WTC11 (cell line): ENCODE results near the gene UBE2D2. TPM values are rescaled to one million over a fixed set of nuclear protein-coding genes. Genes with fewer than 3 reads are reported as not detected.
A peak's percentile ranks its signal among the peaks of the same experiment; 100 is the strongest.
"Not testable (repeated sequence)": the region's sequence is repeated elsewhere in the genome, so short reads cannot be mapped to it uniquely, and the experiment has no call there.

Experiments
- ATAC-seq: fragments of 200-7000 bp; cut with Tn5 transposase; 2 replicates; pipeline ENCODE4 v1.10.0; 2021; ENCODE audit warnings: mild to moderate bottlenecking, moderate library complexity
- CTCF ChIA-PET: fragments of 300-600 bp; sonication (Branson Sonifier 250); formaldehyde crosslinking; loops from one replicate; lab custom pipeline; 2021; ENCODE audit warnings: antibody characterized with exemption; lab: Charles Lee
- POLR2A ChIA-PET: fragments of 350-600 bp; sonication (Branson Sonifier 250); formaldehyde crosslinking; loops from one replicate; lab custom pipeline; 2021; ENCODE audit warnings: antibody characterized with exemption; lab: Charles Lee
- DNase-seq: peaks from one replicate; pipeline ENCODE4 v3.0.0; 2021; ENCODE audit warnings: low spot score
- H3K27ac Mint-ChIP-seq: 2 replicates; pipeline ENCODE4 v1.8.0; 2021; ENCODE audit warnings: mixed read lengths
- H3K27me3 Mint-ChIP-seq: 2 replicates; pipeline ENCODE4 v1.8.0; 2021; ENCODE audit warnings: low read depth, mild to moderate bottlenecking, moderate library complexity, mixed read lengths
- H3K36me3 Mint-ChIP-seq: 2 replicates; pipeline ENCODE4 v1.8.0; 2021; ENCODE audit warnings: mixed read lengths
- H3K4me1 Mint-ChIP-seq: 2 replicates; pipeline ENCODE4 v1.8.0; 2022; ENCODE audit warnings: mixed read lengths
- H3K4me3 Mint-ChIP-seq: 2 replicates; pipeline ENCODE4 v1.8.0; 2021; ENCODE audit warnings: mild to moderate bottlenecking, moderate library complexity, mixed read lengths
- H3K9me3 Mint-ChIP-seq: 2 replicates; pipeline ENCODE4 v1.8.0; 2021; ENCODE audit warnings: mixed read lengths
- GABPB1 ChIP-seq: sonication (generic); formaldehyde crosslinking; IDR thresholded peaks from 2 replicates; pipeline ENCODE4 v1.8.1; 2023; ENCODE audit warnings: mild to moderate bottlenecking, missing genetic modification reagents
- HMGA2 ChIP-seq: fragments of 250-450 bp; sonication (Bioruptor Pico); IDR thresholded peaks from 2 replicates; pipeline ENCODE4 v1.4.0; 2021; ENCODE audit warnings: mild to moderate bottlenecking, moderate library complexity
- MAX ChIP-seq: sonication (generic); formaldehyde crosslinking; IDR thresholded peaks from 2 replicates; pipeline ENCODE4 v1.8.0; 2022; ENCODE audit warnings: mild to moderate bottlenecking, missing genetic modification reagents
- NR1H2 ChIP-seq: sonication (generic); formaldehyde crosslinking; IDR thresholded peaks from 2 replicates; pipeline ENCODE4 v1.9.0; 2021; ENCODE audit warnings: mild to moderate bottlenecking, moderate library complexity, missing genetic modification reagents
- RORB ChIP-seq: fragments of 250-450 bp; sonication (Bioruptor Pico); IDR thresholded peaks from 2 replicates; pipeline ENCODE4 v1.9.0; 2021; ENCODE audit warnings: mild to moderate bottlenecking
- USF1 ChIP-seq: sonication (generic); formaldehyde crosslinking; IDR thresholded peaks from 2 replicates; pipeline ENCODE4 v1.8.0; 2022; ENCODE audit warnings: mild to moderate bottlenecking, missing genetic modification reagents
- USF2 ChIP-seq: sonication (generic); formaldehyde crosslinking; IDR thresholded peaks from 2 replicates; pipeline ENCODE4 v1.8.1; 2023; ENCODE audit warnings: mild to moderate bottlenecking, missing genetic modification reagents, moderate library complexity
- ZNF317 ChIP-seq: sonication (generic); formaldehyde crosslinking; IDR thresholded peaks from 2 replicates; pipeline ENCODE4 v1.8.1; 2023; ENCODE audit warnings: low read depth, mild to moderate bottlenecking, moderate library complexity, missing genetic modification reagents, borderline replicate concordance
- total RNA-seq: library from RNA; stranded (reverse); gene quantifications from 3 replicates; pipeline ENCODE4 v1.2.3, GENCODE V29; 2021
- TF ChIP-seq, protein P1 (sequence below): sonication (generic); formaldehyde crosslinking; IDR thresholded peaks from 2 replicates; pipeline ENCODE4 v1.8.0; 2022; ENCODE audit warnings: missing genetic modification reagents
- TF ChIP-seq, protein P2 (sequence below): sonication (generic); formaldehyde crosslinking; IDR thresholded peaks from 2 replicates; pipeline ENCODE4 v1.8.0; 2023; ENCODE audit warnings: missing genetic modification reagents
- TF ChIP-seq, protein P3 (sequence below): fragments of 200-600 bp; IDR thresholded peaks from 2 replicates; pipeline ENCODE4 v1.8.0; 2022; ENCODE audit warnings: antibody characterized with exemption

The UBE2D2 gene
- total RNA-seq, 1 experiment from 2014 or later = 183 TPM

DNA sequence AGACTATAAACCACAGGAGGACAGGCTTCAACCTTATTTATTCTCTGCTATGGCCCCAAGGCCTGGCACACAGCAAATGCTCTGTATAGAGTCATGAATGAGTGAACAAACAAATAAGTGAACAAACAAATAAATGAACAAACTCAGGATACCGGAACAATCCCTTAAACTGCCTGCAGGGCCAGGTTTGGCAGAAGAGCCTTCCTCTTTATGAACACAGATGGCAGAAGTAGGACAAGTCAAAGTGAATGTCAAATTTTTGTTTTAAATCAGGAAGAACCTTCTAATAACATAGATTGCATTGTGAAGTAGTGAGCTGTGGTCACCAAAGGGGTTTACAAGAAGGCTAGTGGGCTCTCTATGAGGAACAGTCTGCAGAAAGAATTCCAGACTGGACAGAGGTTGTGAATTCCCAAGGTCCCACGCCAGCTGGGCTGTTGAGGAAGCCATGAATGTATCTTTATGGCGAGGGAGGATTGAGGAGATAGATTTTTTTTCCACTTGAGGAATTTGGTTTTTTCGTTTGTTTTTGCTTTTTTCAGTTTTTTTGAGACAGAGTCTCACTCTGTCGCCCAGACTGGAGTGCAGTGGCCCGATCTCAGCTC lies 48.3 kb upstream of the UBE2D2 start:
- ATAC-seq = no peak
- no peak overlapping the region for H3K27ac Mint-ChIP-seq
- TF ChIP-seq, protein P1, sequence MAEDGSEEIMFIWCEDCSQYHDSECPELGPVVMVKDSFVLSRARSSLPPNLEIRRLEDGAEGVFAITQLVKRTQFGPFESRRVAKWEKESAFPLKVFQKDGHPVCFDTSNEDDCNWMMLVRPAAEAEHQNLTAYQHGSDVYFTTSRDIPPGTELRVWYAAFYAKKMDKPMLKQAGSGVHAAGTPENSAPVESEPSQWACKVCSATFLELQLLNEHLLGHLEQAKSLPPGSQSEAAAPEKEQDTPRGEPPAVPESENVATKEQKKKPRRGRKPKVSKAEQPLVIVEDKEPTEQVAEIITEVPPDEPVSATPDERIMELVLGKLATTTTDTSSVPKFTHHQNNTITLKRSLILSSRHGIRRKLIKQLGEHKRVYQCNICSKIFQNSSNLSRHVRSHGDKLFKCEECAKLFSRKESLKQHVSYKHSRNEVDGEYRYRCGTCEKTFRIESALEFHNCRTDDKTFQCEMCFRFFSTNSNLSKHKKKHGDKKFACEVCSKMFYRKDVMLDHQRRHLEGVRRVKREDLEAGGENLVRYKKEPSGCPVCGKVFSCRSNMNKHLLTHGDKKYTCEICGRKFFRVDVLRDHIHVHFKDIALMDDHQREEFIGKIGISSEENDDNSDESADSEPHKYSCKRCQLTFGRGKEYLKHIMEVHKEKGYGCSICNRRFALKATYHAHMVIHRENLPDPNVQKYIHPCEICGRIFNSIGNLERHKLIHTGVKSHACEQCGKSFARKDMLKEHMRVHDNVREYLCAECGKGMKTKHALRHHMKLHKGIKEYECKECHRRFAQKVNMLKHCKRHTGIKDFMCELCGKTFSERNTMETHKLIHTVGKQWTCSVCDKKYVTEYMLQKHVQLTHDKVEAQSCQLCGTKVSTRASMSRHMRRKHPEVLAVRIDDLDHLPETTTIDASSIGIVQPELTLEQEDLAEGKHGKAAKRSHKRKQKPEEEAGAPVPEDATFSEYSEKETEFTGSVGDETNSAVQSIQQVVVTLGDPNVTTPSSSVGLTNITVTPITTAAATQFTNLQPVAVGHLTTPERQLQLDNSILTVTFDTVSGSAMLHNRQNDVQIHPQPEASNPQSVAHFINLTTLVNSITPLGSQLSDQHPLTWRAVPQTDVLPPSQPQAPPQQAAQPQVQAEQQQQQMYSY = no peak
- TF ChIP-seq HMGA2 (CRISPR knock-in tag) (no peak), GABPB1 (CRISPR knock-in tag) (no peak), ZNF317 (CRISPR knock-in tag) (no peak), RORB (CRISPR knock-in tag) (no peak), NR1H2 (CRISPR knock-in tag) (no peak)
- TF ChIP-seq, protein P2, sequence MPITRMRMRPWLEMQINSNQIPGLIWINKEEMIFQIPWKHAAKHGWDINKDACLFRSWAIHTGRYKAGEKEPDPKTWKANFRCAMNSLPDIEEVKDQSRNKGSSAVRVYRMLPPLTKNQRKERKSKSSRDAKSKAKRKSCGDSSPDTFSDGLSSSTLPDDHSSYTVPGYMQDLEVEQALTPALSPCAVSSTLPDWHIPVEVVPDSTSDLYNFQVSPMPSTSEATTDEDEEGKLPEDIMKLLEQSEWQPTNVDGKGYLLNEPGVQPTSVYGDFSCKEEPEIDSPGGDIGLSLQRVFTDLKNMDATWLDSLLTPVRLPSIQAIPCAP (CRISPR knock-in tag) = no peak
- TF ChIP-seq, all 79 proteins: peak for 0
- H3K4me1 Mint-ChIP-seq = peaks cover 8% of the 10 kb centered on the region
- peaks cover 8% of the 10 kb centered on the region for H3K27me3 Mint-ChIP-seq
- POLR2A ChIA-PET = interaction anchor here (0.7 to 1.1 kb wide), 5 partner anchors 73 to 171 kb away, joined by 3 to 7 read pairs (median 3); partner anchors contain the start of genes CXXC5 and DNAJC18
- H3K36me3 Mint-ChIP-seq = peaks cover 11% of the 10 kb centered on the region
- H3K4me3 Mint-ChIP-seq = no peak overlapping the region
- CTCF ChIA-PET = interaction anchor here (0.6 to 8.4 kb wide), 30 partner anchors 8 to 1063 kb away, joined by 3 to 208 read pairs (median 5); partner anchors contain the start of genes DNAJC18, ECSCR, STING1 and UBE2D2
- H3K9me3 Mint-ChIP-seq = peaks cover 14% of the 10 kb centered on the region
- DNase-seq = no peak

DNA sequence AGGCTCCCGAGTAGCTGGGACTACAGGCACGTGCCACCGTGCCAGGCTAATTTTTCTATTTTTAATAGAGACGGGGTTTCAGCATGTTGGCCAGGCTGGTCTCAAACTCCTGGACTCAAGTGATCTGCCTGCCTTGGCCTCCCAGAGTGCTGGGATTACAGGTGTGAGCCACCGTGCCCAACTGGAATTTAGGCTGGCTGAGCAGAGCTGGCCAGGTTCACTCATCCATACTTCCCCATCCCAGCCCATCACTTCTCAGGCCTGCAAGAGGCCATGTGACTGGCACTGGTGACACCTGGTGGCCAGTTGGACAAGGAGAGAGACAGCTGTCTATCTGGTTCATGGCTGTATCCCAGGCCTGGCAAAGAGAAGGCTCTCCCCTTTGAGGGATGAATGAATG lies 47.7 kb upstream of the UBE2D2 start:
- not testable (repeated sequence) for H3K27me3 Mint-ChIP-seq, H3K27ac Mint-ChIP-seq, H3K4me3 Mint-ChIP-seq
- Mint-ChIP-seq H3K4me1 (peaks cover 12% of the 10 kb centered on the region), H3K9me3 (peaks cover 14% of the 10 kb centered on the region), H3K36me3 (peaks cover 11% of the 10 kb centered on the region)
- peak; percentile 55; the same call in 1 of the 2 replicates for TF ChIP-seq MAX
- peak; percentile 86 for TF ChIP-seq USF2 (CRISPR knock-in tag)
- TF ChIP-seq, protein P3, sequence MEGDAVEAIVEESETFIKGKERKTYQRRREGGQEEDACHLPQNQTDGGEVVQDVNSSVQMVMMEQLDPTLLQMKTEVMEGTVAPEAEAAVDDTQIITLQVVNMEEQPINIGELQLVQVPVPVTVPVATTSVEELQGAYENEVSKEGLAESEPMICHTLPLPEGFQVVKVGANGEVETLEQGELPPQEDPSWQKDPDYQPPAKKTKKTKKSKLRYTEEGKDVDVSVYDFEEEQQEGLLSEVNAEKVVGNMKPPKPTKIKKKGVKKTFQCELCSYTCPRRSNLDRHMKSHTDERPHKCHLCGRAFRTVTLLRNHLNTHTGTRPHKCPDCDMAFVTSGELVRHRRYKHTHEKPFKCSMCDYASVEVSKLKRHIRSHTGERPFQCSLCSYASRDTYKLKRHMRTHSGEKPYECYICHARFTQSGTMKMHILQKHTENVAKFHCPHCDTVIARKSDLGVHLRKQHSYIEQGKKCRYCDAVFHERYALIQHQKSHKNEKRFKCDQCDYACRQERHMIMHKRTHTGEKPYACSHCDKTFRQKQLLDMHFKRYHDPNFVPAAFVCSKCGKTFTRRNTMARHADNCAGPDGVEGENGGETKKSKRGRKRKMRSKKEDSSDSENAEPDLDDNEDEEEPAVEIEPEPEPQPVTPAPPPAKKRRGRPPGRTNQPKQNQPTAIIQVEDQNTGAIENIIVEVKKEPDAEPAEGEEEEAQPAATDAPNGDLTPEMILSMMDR = peak; percentile 56
- TF ChIP-seq USF1 (CRISPR knock-in tag) = peak; percentile 84
- POLR2A ChIA-PET = interaction anchor here (0.5 to 1.1 kb wide), 5 partner anchors 74 to 171 kb away, joined by 3 to 7 read pairs (median 3); partner anchors contain the start of genes CXXC5 and DNAJC18
- CTCF ChIA-PET = interaction anchor here (0.6 to 8.4 kb wide), 35 partner anchors 9 to 1063 kb away, joined by 3 to 208 read pairs (median 4); partner anchors contain the start of genes DNAJC18, ECSCR, SPATA24 and STING1
- DNase-seq (peak; percentile 84), ATAC-seq (peak; percentile 79)
